Uterus (tissue), 2 donors: Measurements from ENCODE around the gene CACNA1C.

Experiments used
- CTCF ChIP-seq, 4 experiments: fragments of 200-600 bp in 2 of 4; fragments of 450-650 bp in 2 of 4; sonication (generic) in 2 of 4; IDR thresholded peaks; one replicate each; pipeline ENCODE4 v1.5.1; 2016 to 2019; ENCODE audit warnings: antibody characterized with exemption in 4 of 4, mild to moderate bottlenecking in 2 of 4, moderate library complexity in 1 of 4
- POLR2A ChIP-seq, 2 donors: fragments of 450-650 bp; IDR thresholded peaks; one replicate each; pipeline ENCODE4 v1.6.1; 2016; ENCODE audit warnings: antibody characterized with exemption in 2 of 2, mild to moderate bottlenecking in 1 of 2, moderate library complexity in 1 of 2

GRCh38 chr12:2117541-2117940 is 64.8 kb downstream of the CACNA1C start:
- TF ChIP-seq CTCF (IDR thresholded peaks at IDR 0.05) (no peak), POLR2A (IDR thresholded peaks at IDR 0.05) (no peak)
